Femur (tissue), 1 donor: ENCODE results near the gene MALRD1.
A peak's percentile ranks its signal among the peaks of the same experiment; 100 is the strongest.

Experiments used
- DNase-seq: peaks from one replicate; pipeline ENCODE4 v3.0.0-alpha.2; 2017

Gene MALRD1

GRCh38 chr10:19408924-19409323 is 360.3 kb downstream of the MALRD1 start:
- no peak for DNase-seq

GRCh38 chr10:19411119-19411518 is 362.5 kb downstream of the MALRD1 start:
- no peak for DNase-seq

GRCh38 chr10:19412531-19412930 is 363.9 kb downstream of the MALRD1 start:
- no peak for DNase-seq

GRCh38 chr10:19416164-19416563 is 367.6 kb downstream of the MALRD1 start:
- DNase-seq: no peak

DNA sequence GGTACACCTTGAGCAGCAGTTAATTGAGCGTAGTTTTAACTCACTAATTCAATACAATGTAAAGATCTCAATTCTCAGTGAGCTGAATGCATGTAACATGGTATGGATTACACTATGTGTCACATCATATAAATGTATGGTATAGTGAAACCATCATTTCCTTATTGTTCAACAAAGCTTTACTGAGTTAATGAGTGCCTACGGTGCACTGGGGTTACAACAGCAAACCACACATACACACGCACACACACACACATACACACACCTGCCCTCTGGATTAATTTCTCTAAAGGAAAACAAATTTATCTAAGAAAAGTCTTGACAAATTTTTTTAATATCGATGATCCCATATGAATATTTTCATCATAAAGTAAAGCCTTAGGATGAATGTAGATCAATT is 369.1 kb downstream of the MALRD1 start:
- DNase-seq: no peak

- DNase-seq: no peak
Measured at GRCh38 chr10:19421674-19422073, 373.1 kb downstream of the MALRD1 start.

GRCh38 chr10:19426034-19426433 is 377.4 kb downstream of the MALRD1 start:
- no peak for DNase-seq

DNA sequence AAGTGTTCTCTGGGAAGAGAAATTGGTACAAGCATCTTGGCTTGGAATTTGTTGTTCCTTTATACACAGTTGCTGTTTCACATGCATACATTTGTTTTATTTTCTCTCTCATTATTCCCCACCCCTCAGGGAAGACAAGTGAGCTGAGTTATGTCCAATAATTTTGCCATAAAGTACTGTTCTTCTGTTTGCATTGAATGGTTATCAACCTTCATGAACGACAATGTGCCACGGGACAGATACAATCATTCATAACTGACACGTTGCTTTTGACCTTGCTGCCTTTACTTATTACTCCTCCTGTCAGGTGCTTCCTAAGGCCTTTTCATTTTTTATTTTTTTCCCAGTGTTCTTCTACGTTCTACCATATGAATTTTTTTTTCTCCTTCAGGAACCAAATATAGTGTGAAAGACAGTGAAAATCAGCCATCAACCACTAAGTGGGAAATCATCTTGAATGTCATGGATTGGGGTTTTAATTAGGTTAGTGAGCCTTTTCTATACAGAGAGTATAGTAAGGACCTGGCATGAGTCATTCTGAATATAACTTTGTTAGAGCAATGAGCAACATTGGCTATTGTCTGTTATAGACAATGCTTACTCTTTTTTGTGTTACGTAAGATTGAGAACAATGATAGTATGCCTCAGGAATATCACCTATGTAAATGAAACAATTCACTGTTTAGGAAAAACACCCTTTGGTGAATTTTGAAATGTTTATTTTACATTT is 383.2 kb downstream of the MALRD1 start:
- no peak for DNase-seq

GRCh38 chr10:19449860-19450259 is 401.3 kb downstream of the MALRD1 start:
- DNase-seq: no peak

GRCh38 chr10:19451356-19451755 is 402.8 kb downstream of the MALRD1 start:
- DNase-seq: no peak

- DNase-seq: no peak
Measured at GRCh38 chr10:19451937-19452336, 403.3 kb downstream of the MALRD1 start.

GRCh38 chr10:19453967-19454366 is 405.4 kb downstream of the MALRD1 start:
- no peak for DNase-seq

GRCh38 chr10:19461588-19461987 is 413.0 kb downstream of the MALRD1 start:
- no peak for DNase-seq

- no peak for DNase-seq
Measured at GRCh38 chr10:19466709-19467108, 418.1 kb downstream of the MALRD1 start.

DNA sequence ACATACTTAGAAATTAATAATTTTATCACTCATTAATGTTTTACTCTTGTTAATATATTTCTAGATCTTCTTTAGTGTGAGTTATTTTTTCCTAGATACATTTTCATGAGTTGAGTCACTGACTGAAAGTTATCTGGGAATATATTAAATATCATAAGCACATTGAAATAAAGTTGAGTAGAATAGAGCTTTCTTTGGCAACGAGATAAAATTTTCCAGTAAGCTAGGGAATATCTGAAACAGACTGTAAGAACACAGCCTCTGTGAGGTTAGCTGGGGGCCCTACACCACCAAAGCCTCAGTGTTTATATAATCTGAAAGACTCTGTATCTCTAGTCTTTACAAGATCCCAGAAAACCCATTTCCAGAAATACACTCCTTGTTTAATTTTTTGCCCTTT is 419.8 kb downstream of the MALRD1 start:
- peak; percentile 34 for DNase-seq

DNA sequence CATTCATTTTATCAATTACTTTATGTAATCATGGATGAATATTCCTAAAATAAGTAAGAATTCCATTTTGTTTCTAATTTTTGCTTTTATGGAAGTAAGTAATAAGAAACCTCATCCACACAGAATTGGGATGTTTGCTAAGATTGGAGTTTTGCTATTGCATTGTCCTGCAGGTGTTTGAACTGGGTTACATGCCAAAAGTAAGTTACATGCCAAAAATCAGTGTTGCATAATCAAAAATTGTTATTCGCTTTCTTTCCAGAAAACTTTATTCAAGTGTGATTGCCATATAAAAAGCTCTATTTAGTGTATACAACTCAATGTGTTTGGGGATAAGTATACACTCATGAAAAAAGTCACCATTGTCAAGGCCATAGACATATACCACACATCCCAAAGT is 420.9 kb downstream of the MALRD1 start:
- DNase-seq: no peak

DNA sequence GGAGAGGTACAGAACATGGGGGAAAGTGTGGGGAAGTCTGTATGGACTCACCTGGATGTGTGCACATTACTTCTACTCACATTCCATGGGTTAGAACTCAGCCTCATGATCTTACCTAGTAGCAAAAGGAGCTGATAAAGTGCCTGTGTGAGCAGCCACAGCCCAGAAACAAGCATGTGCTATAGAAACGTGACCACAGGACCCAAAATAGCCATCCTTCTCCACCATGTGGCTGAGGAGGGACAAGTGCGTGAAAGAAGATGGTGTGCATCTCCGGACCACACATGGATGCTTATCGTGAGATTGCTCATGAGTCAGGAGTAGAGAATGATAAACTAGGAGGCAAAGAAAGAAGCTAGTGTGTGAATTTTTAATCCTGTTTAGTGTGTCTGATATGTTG is 431.3 kb downstream of the MALRD1 start:
- DNase-seq: no peak

DNA sequence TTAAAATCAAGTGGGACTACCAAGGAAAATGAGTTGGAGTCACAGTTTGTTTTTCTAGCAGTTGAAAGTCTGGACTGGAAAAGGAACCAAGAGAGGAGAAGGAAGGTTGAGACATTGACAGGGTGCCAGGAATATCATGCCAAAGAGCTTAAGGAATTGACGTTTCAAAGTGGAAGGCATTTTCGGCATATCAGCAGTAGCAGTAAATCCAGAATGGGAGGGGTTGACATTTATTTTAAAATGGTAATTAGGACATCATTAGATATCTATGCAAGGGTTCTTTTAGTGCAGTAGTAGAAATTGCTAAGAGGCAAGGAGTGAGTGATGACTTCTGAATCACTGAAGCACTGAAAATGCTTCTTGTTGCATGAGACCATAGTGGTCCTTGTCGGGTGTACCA is 431.8 kb downstream of the MALRD1 start:
- DNase-seq: no peak

- DNase-seq: no peak
Measured at GRCh38 chr10:19483421-19483820, 434.8 kb downstream of the MALRD1 start.

- DNase-seq: peak; percentile 78
Measured at GRCh38 chr10:19488592-19489280, 440.1 kb downstream of the MALRD1 start.

- DNase-seq: no peak
Measured at GRCh38 chr10:19491166-19491565, 442.6 kb downstream of the MALRD1 start.

GRCh38 chr10:19493917-19494316 is 445.3 kb downstream of the MALRD1 start:
- no peak for DNase-seq

DNA sequence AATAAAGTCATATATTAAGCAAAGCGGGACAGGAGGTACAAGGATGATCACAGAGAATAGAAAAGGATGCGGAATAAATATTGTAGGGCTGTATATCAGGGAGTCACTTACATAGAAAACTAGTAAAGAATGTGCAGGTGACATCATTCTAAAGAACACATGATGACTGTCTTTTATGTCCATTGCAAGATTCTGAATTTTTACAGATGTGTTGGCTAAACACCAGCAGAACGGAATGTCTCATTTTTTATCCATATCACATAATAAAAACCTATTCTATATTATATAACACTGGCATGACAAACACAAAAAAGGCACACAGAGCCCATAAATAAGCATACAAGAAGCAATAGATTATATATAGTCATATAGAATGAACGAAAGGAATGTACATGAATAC is 448.4 kb downstream of the MALRD1 start:
- no peak for DNase-seq

DNA sequence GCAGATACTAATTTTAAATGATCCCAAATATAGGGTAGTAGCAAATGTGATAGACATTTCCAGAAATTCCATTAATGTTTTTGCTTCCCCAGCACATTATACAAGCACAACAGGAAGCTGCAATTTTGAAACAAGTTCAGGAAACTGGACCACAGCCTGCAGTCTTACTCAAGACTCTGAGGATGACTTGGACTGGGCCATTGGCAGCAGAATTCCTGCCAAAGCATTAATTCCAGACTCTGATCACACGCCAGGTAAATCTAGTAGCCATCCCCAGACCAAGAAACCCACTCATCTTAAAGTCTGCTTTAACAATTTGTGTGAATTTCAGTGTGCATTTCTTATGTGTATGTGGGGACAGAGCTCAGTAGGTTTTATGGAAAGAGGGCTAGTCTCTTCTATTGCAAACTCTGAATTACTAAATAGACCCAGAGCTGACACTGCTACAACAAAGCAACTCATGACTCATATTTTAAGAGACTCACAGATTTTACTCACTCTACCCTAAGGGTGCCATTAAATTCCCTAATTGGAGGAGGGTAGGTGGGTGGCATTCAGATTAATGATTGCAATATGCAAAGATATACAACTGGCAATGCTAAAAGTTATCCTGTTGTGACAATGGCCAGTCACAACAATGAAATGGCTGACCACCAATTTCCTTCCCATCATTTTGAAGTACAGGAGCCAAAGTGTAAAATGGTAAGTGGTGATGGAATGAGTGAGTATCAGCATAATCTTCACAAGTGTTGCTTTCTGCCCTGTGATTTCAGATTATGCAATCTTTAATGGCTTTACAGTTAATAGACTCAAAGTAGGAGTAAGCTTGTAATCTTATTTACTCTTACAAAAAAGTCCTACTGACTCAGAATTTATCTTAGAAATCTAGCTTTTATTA is 450.0 kb downstream of the MALRD1 start:
- peak; percentile 47 for DNase-seq
